H9 (cell line): ENCODE results near the gene LRRC8E. TPM values are rescaled to one million over a fixed set of nuclear protein-coding genes. Genes with fewer than 3 reads are reported as not detected.

Experiments used
- DNase-seq: peaks from one replicate; pipeline ENCODE4 v3.0.0-alpha.2; 2017
- H2AFZ ChIP-seq: one replicate; pipeline ENCODE4 v1.6.1; 2013; ENCODE audit warnings: mild to moderate bottlenecking, low read length, control low read depth, moderate library complexity
- H2AK5ac ChIP-seq: 2 replicates; pipeline ENCODE4 v1.6.1; 2013; ENCODE audit warnings: low read length, control low read depth, mixed read lengths; ENCODE audit not compliant: insufficient read length
- H2BK120ac ChIP-seq: one replicate; pipeline ENCODE4 v1.6.1; 2013; ENCODE audit warnings: low read depth, mild to moderate bottlenecking, low read length, control low read depth, inconsistent platforms; ENCODE audit not compliant: poor library complexity, severe bottlenecking
- H2BK12ac ChIP-seq: 2 replicates; pipeline ENCODE4 v1.6.1; 2013; ENCODE audit warnings: low read length, control low read depth, mixed read lengths, low read depth; ENCODE audit not compliant: insufficient read length
- H2BK15ac ChIP-seq: 2 replicates; pipeline ENCODE4 v1.6.1; 2013; ENCODE audit warnings: low read depth, low read length, control low read depth
- H2BK20ac ChIP-seq: one replicate; pipeline ENCODE4 v1.6.1; 2013; ENCODE audit warnings: low read depth, mild to moderate bottlenecking, low read length, control low read depth, inconsistent platforms; ENCODE audit not compliant: poor library complexity, severe bottlenecking
- H2BK5ac ChIP-seq: 2 replicates; pipeline ENCODE4 v1.6.1; 2013; ENCODE audit warnings: low read length, control low read depth, mixed read lengths; ENCODE audit not compliant: insufficient read length
- H3K14ac ChIP-seq: 2 replicates; pipeline ENCODE4 v1.6.1; 2013; ENCODE audit warnings: low read length, control low read depth; ENCODE audit not compliant: insufficient read depth
- H3K18ac ChIP-seq: 2 replicates; pipeline ENCODE4 v1.6.1; 2013; ENCODE audit warnings: low read depth, mild to moderate bottlenecking, mixed read lengths, low read length, control low read depth; ENCODE audit not compliant: insufficient read length
- H3K23ac ChIP-seq: 2 replicates; pipeline ENCODE4 v1.6.1; 2013; ENCODE audit warnings: low read length, control low read depth, mixed read lengths, low read depth; ENCODE audit not compliant: insufficient read length
- H3K23me2 ChIP-seq: 2 replicates; pipeline ENCODE4 v1.6.1; 2013; ENCODE audit warnings: low read depth, mild to moderate bottlenecking, mixed read lengths, low read length, control low read depth; ENCODE audit not compliant: insufficient read length, poor library complexity, severe bottlenecking
- H3K27ac ChIP-seq: 2 replicates; pipeline ENCODE4 v1.5.1; 2013; ENCODE audit warnings: low read length, control low read depth, mixed read lengths, low read depth; ENCODE audit not compliant: insufficient read length
- H3K27me3 ChIP-seq: 2 replicates; pipeline ENCODE4 v1.6.1; 2013; ENCODE audit warnings: low read length, control low read depth, inconsistent platforms; ENCODE audit not compliant: insufficient read depth
- H3K4ac ChIP-seq: 2 replicates; pipeline ENCODE4 v1.6.1; 2013; ENCODE audit warnings: low read depth, mild to moderate bottlenecking, control low read depth, inconsistent platforms, low read length, moderate library complexity
- H3K4me1 ChIP-seq: 2 replicates; pipeline ENCODE4 v1.6.1; 2013; ENCODE audit warnings: low read length, control low read depth, inconsistent platforms; ENCODE audit not compliant: insufficient read depth
- H3K4me2 ChIP-seq: 2 replicates; pipeline ENCODE4 v1.6.1; 2013; ENCODE audit warnings: low read length, control low read depth, mixed read lengths; ENCODE audit not compliant: insufficient read length, insufficient read depth
- H3K56ac ChIP-seq: 2 replicates; pipeline ENCODE4 v1.6.1; 2013; ENCODE audit warnings: low read depth, mild to moderate bottlenecking, mixed read lengths, low read length, control low read depth; ENCODE audit not compliant: insufficient read length
- H3K79me1 ChIP-seq: 2 replicates; pipeline ENCODE4 v1.6.1; 2013; ENCODE audit warnings: low read depth, mild to moderate bottlenecking, moderate library complexity, low read length, control low read depth, inconsistent platforms; ENCODE audit not compliant: insufficient read depth, poor library complexity, severe bottlenecking
- H3K79me2 ChIP-seq: 2 replicates; pipeline ENCODE4 v1.6.1; 2013; ENCODE audit warnings: low read length, control low read depth, inconsistent platforms; ENCODE audit not compliant: insufficient read depth
- H3K9ac ChIP-seq: 2 replicates; pipeline ENCODE4 v1.6.1; 2013; ENCODE audit warnings: low read length, control low read depth, mixed read lengths; ENCODE audit not compliant: insufficient read length; ENCODE audit errors: extremely low read depth
- H3K9me3 ChIP-seq: one replicate; pipeline ENCODE4 v1.6.1; 2013; ENCODE audit warnings: low read depth, low read length, inconsistent platforms; ENCODE audit not compliant: control insufficient read depth
- H3T11ph ChIP-seq: one replicate; pipeline ENCODE4 v1.6.1; 2013; ENCODE audit warnings: mild to moderate bottlenecking, low read length, control low read depth, inconsistent platforms
- H4K20me1 ChIP-seq: one replicate; pipeline ENCODE4 v1.6.1; 2013; ENCODE audit not compliant: control insufficient read depth, insufficient read length, insufficient read depth
- H4K5ac ChIP-seq: 2 replicates; pipeline ENCODE4 v1.6.1; 2013; ENCODE audit warnings: low read depth, mild to moderate bottlenecking, mixed read lengths, low read length, control low read depth; ENCODE audit not compliant: insufficient read length
- H4K8ac ChIP-seq: replicated peaks from 2 replicates; pipeline ENCODE4 v1.6.1; 2013; ENCODE audit warnings: low read length, control low read depth, mixed read lengths, low read depth; ENCODE audit not compliant: insufficient read length
- H4K91ac ChIP-seq: 2 replicates; pipeline ENCODE4 v1.6.1; 2013; ENCODE audit warnings: low read depth, mild to moderate bottlenecking, moderate library complexity, mixed read lengths, low read length, control low read depth; ENCODE audit not compliant: insufficient read length
- H3K27ac Mint-ChIP-seq, 3 experiments: 2 replicates in 2 of 3; 3 replicates in 1 of 3; pipeline ENCODE4 v1.8.0; 2020 to 2021; ENCODE audit warnings: mixed read lengths in 3 of 3, mild to moderate bottlenecking in 1 of 3, moderate library complexity in 1 of 3
- H3K27me3 Mint-ChIP-seq: 2 replicates; pipeline ENCODE4 v1.8.0; 2021; ENCODE audit warnings: low read depth, mild to moderate bottlenecking, moderate library complexity, mixed read lengths
- H3K36me3 Mint-ChIP-seq, 3 experiments: 2 replicates in 2 of 3; 3 replicates in 1 of 3; pipeline ENCODE4 v1.8.0; 2020 to 2021; ENCODE audit warnings: low read depth in 3 of 3, mixed read lengths in 3 of 3; ENCODE audit not compliant: insufficient read depth in 1 of 3
- H3K4me1 Mint-ChIP-seq, 2 experiments: 2 replicates each; pipeline ENCODE4 v1.8.0; 2020; ENCODE audit warnings: mixed read lengths in 2 of 2
- H3K4me3 Mint-ChIP-seq, 2 experiments: 2 replicates in 1 of 2; 3 replicates in 1 of 2; pipeline ENCODE4 v1.8.0; 2020 to 2021; ENCODE audit warnings: mild to moderate bottlenecking in 2 of 2, mixed read lengths in 2 of 2, moderate library complexity in 1 of 2
- H3K9me3 Mint-ChIP-seq, 2 experiments: 2 replicates in 1 of 2; 3 replicates in 1 of 2; pipeline ENCODE4 v1.8.0; 2020; ENCODE audit warnings: mild to moderate bottlenecking in 2 of 2, mixed read lengths in 2 of 2, moderate library complexity in 1 of 2
- CTCF ChIP-seq: fragments of 200-600 bp; sonication (generic); conservative IDR thresholded peaks from 3 replicates; pipeline ENCODE4 v1.8.0; 2021; ENCODE audit warnings: antibody characterized with exemption, mild to moderate bottlenecking
- WGBS: extraction: QIAGEN DNeasy Blood & Tissue Kit; methylation state at CpG from one replicate; pipeline ENCODE4 v1.1.7; 2013; ENCODE audit warnings: missing lambda C conversion rate, low lambda C conversion rate, mixed read lengths; ENCODE audit not compliant: insufficient read length; ENCODE audit errors: extremely low coverage; 5-methylcytosine and 5-hydroxymethylcytosine counted together
- total RNA-seq: library from RNA; stranded (reverse); gene quantifications from 2 replicates; pipeline ENCODE4 v1.2.1, GENCODE V29; 2021

Gene LRRC8E
- total RNA-seq, 1 experiment from 2014 or later = 4.8 TPM

- H3K14ac ChIP-seq = no peak overlapping the region
- no peaks in the 10 kb centered on the region; the same call in 1 of the 2 replicates for H3K4me1 ChIP-seq
- peaks cover 16% of the 10 kb centered on the region for H3K23me2 ChIP-seq
- no peak overlapping the region for H3K18ac ChIP-seq
- H2BK120ac ChIP-seq = no peak overlapping the region
- peaks cover 0 to 6% (median 5%) of the 10 kb centered on the region in 3 experiments; a peak in 4 of 7 replicates for H3K36me3 Mint-ChIP-seq
- H3K9me3 Mint-ChIP-seq = no peaks in the 10 kb centered on the region
- peak; percentile 81 for DNase-seq
- H2BK12ac ChIP-seq = no peak overlapping the region
- no peak overlapping the region for H3K27ac Mint-ChIP-seq
- no peak overlapping the region for H3K56ac ChIP-seq
- no peak overlapping the region for H3K27ac ChIP-seq
- peak overlapping the region; percentile 40 for H3K4me2 ChIP-seq
- no peaks in the 10 kb centered on the region for H3K79me2 ChIP-seq
- H2AK5ac ChIP-seq = no peak overlapping the region
- no peak overlapping the region for H4K8ac ChIP-seq
- no CpG with 5 or more reads among the region's 21 CpGs for WGBS
- no peak overlapping the region for H2BK5ac ChIP-seq
- no peaks in the 10 kb centered on the region for H3K79me1 ChIP-seq
- H3K9ac ChIP-seq = no peak overlapping the region
- no peak overlapping the region for H4K91ac ChIP-seq
- TF ChIP-seq CTCF = no peak
- no peak overlapping the region for H3K4ac ChIP-seq
- H2AFZ ChIP-seq = no peak overlapping the region
- peaks cover 4% of the 10 kb centered on the region for H4K20me1 ChIP-seq
- H4K5ac ChIP-seq = no peak overlapping the region
- H3K27me3 ChIP-seq = peaks cover 4% of the 10 kb centered on the region; the same call in 1 of the 2 replicates
- H3K4me1 Mint-ChIP-seq = peaks cover 18 to 47% of the 10 kb centered on the region in 2 experiments
- no peak overlapping the region for H3T11ph ChIP-seq
- H3K4me3 Mint-ChIP-seq = peak overlapping the region in 1 of 2 experiments; percentile 79; a peak in 3 of 5 replicates
- no peak overlapping the region for H3K23ac ChIP-seq
- H2BK20ac ChIP-seq = no peak overlapping the region
- H3K27me3 Mint-ChIP-seq = peaks cover 49% of the 10 kb centered on the region
- H2BK15ac ChIP-seq = no peak overlapping the region
- no peaks in the 10 kb centered on the region for H3K9me3 ChIP-seq
These were observed 20.0 kb upstream of the LRRC8E start for GRCh38 chr19:7868326-7868670.
